ENCODE data around the gene ADCY4.

DNA sequence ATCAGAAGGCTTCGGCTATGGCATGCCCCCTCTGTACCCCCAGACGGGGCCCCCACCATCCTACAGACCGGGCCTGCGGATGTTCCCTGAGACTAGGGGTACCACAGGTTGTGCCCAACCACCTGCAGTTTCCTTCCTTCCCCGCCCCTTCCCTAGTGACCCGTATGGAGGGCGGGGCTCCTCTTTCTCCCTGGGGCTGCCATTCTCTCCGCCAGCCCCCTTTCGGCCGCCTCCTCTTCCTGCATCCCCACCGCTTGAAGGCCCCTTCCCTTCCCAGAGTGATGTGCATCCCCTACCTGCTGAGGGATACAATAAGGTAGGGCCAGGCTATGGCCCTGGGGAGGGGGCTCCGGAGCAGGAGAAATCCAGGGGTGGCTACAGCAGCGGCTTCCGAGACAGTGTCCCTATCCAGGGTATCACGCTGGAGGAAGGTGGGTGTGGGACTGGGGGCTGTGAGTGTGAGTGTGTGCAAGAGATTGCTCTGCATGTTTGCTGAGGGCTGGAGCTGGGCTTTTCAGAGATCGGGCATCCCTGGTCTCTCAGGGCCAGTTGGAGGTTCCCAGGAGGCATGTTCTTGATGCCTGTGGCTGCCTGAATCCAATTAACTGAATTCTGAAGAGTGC is 41.7 kb upstream of the ADCY4 start:
- no peak for TF ChIP-seq POLR2A (IDR thresholded peaks at IDR 0.05; ENCODE audit: extremely low read depth, insufficient read length)
- TF ChIP-seq, protein P1, sequence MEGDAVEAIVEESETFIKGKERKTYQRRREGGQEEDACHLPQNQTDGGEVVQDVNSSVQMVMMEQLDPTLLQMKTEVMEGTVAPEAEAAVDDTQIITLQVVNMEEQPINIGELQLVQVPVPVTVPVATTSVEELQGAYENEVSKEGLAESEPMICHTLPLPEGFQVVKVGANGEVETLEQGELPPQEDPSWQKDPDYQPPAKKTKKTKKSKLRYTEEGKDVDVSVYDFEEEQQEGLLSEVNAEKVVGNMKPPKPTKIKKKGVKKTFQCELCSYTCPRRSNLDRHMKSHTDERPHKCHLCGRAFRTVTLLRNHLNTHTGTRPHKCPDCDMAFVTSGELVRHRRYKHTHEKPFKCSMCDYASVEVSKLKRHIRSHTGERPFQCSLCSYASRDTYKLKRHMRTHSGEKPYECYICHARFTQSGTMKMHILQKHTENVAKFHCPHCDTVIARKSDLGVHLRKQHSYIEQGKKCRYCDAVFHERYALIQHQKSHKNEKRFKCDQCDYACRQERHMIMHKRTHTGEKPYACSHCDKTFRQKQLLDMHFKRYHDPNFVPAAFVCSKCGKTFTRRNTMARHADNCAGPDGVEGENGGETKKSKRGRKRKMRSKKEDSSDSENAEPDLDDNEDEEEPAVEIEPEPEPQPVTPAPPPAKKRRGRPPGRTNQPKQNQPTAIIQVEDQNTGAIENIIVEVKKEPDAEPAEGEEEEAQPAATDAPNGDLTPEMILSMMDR (IDR thresholded peaks at IDR 0.05; ENCODE audit: low read depth, low read length) = no peak
